SK-N-SH (cell line): ENCODE results near the gene SPATA21. TPM values are rescaled to one million over a fixed set of nuclear protein-coding genes. Genes with fewer than 3 reads are reported as not detected.

ENCODE experiments used
- CTCF ChIA-PET: fragments of 300-600, 350-600 bp; formaldehyde crosslinking; extraction: SDS; loops from one replicate; lab custom pipeline; 2021; lab: Yijun Ruan, JAX
- POLR2A ChIA-PET: fragments of 350-600 bp; sonication (Branson Sonifier 250); formaldehyde crosslinking; extraction: SDS; loops from one replicate; lab custom pipeline; 2020; ENCODE audit warnings: antibody characterized with exemption, inconsistent platforms; lab: Yijun Ruan, JAX
- DNase-seq: peaks from one replicate; pipeline ENCODE4 v3.0.0; 2012
- H2AFZ ChIP-seq: fragments of 200-600 bp; sonication (generic); 2 replicates; pipeline ENCODE4 v1.8.1; 2016; ENCODE audit warnings: antibody characterized with exemption, mild to moderate bottlenecking, low read depth
- H3F3A ChIP-seq: fragments of 200-600 bp; sonication (generic); replicated peaks from 2 replicates; pipeline ENCODE3; 2016; ENCODE audit warnings: antibody characterized with exemption, mild to moderate bottlenecking; ENCODE audit not compliant: insufficient read depth
- H3K27ac ChIP-seq, 2 experiments: fragments of 200-500 bp in 1 of 2; fragments of 200-600 bp in 1 of 2; sonication (Bioruptor generic) in 1 of 2; sonication (generic), shearing (Covaris generic) in 1 of 2; 2 replicates each; pipeline versions ENCODE4 v1.5.1 to v1.6.1; 2014 to 2016; ENCODE audit warnings: low read depth in 2 of 2, inconsistent platforms in 1 of 2, low read length in 1 of 2, mild to moderate bottlenecking in 1 of 2, mixed read lengths in 1 of 2
- H3K27me3 ChIP-seq: fragments of 200-600 bp; sonication (generic), shearing (Covaris generic); 2 replicates; pipeline ENCODE4 v1.6.1; 2016; ENCODE audit warnings: mixed run types; ENCODE audit not compliant: insufficient read depth
- H3K36me3 ChIP-seq, 2 experiments: fragments of 200-500 bp in 1 of 2; fragments of 200-600 bp in 1 of 2; sonication (Bioruptor generic) in 1 of 2; sonication (generic) in 1 of 2; replicated peaks in 1 of 2; 2 replicates each; pipeline versions ENCODE3 to v1.5.1; 2014 to 2016; ENCODE audit warnings: low read length in 1 of 2, mild to moderate bottlenecking in 1 of 2; ENCODE audit not compliant: insufficient read depth in 2 of 2, control insufficient read depth in 1 of 2
- H3K4me1 ChIP-seq, 2 experiments: fragments of 200-500 bp in 1 of 2; fragments of 200-600 bp in 1 of 2; sonication (Bioruptor generic) in 1 of 2; sonication (generic), shearing (Covaris generic) in 1 of 2; 2 replicates each; pipeline versions ENCODE4 v1.5.1 to v1.6.1; 2014 to 2016; ENCODE audit warnings: low read depth in 1 of 2, low read length in 1 of 2, mixed run types in 1 of 2; ENCODE audit not compliant: insufficient read depth in 2 of 2, control insufficient read depth in 1 of 2
- H3K4me2 ChIP-seq: fragments of 200-600 bp; sonication (generic), shearing (Covaris generic); 2 replicates; pipeline ENCODE4 v1.6.1; 2017; ENCODE audit warnings: mixed run types
- H3K4me3 ChIP-seq, 2 experiments: fragments of 200-500 bp in 1 of 2; fragments of 200-600 bp in 1 of 2; sonication (Bioruptor generic) in 1 of 2; sonication (generic), shearing (Covaris generic) in 1 of 2; 2 replicates each; pipeline versions ENCODE4 v1.5.1 to v1.8.1; 2014 to 2016; ENCODE audit warnings: low read depth in 2 of 2, inconsistent platforms in 1 of 2, low read length in 1 of 2, mild to moderate bottlenecking in 1 of 2, mixed read lengths in 1 of 2, moderate library complexity in 1 of 2
- H3K79me2 ChIP-seq: fragments of 200-600 bp; sonication (generic); 2 replicates; pipeline ENCODE4 v1.8.1; 2017; ENCODE audit warnings: mild to moderate bottlenecking; ENCODE audit not compliant: insufficient read depth
- H3K9ac ChIP-seq: fragments of 200-600 bp; sonication (generic); 2 replicates; pipeline ENCODE4 v1.6.1; 2017; ENCODE audit warnings: mixed run types
- H3K9me2 ChIP-seq: fragments of 200-600 bp; sonication (generic); 2 replicates; pipeline ENCODE4 v1.6.1; 2017; ENCODE audit warnings: mixed run types
- H3K9me3 ChIP-seq: fragments of 200-600 bp; sonication (generic); 2 replicates; pipeline ENCODE4 v1.6.1; 2017; ENCODE audit warnings: mixed run types, mild to moderate bottlenecking, moderate library complexity
- H4K20me1 ChIP-seq: fragments of 200-600 bp; sonication (generic); 2 replicates; pipeline ENCODE4 v1.6.1; 2017; ENCODE audit warnings: mild to moderate bottlenecking, mixed run types; ENCODE audit not compliant: insufficient read depth
- EP300 ChIP-seq, 2 experiments: IDR thresholded peaks; 2 replicates each; pipeline versions ENCODE4 v1.4.0 to v1.6.1; 2012; ENCODE audit warnings: borderline replicate concordance in 1 of 2, low read depth in 1 of 2, low read length in 1 of 2
- FOSL2 ChIP-seq: IDR thresholded peaks from 2 replicates; pipeline ENCODE4 v1.4.0; 2012; ENCODE audit warnings: low read depth, mild to moderate bottlenecking, moderate library complexity, borderline replicate concordance
- FOXM1 ChIP-seq: IDR thresholded peaks from 2 replicates; pipeline ENCODE4 v1.4.0; 2012; ENCODE audit warnings: low read depth, mild to moderate bottlenecking
- GATA2 ChIP-seq: sonication (generic); formaldehyde crosslinking; IDR thresholded peaks from 2 replicates; pipeline ENCODE4 v1.5.0; 2020; ENCODE audit warnings: mild to moderate bottlenecking, missing genetic modification reagents
- JUND ChIP-seq: IDR thresholded peaks from 2 replicates; pipeline ENCODE4 v1.4.0; 2012
- PBX3 ChIP-seq: IDR thresholded peaks from 2 replicates; pipeline ENCODE4; 2012
- REST ChIP-seq: IDR thresholded peaks from 2 replicates; pipeline ENCODE4 v1.6.1; 2012; ENCODE audit warnings: mild to moderate bottlenecking, low read depth, low read length, moderate library complexity
- RXRA ChIP-seq: IDR thresholded peaks from 2 replicates; pipeline ENCODE4 v1.4.0; 2012; ENCODE audit warnings: low read depth, mild to moderate bottlenecking, borderline replicate concordance
- TAF1 ChIP-seq: IDR thresholded peaks from 2 replicates; pipeline ENCODE4 v1.6.1; 2012; ENCODE audit warnings: low read depth, mild to moderate bottlenecking, low read length, moderate library complexity, borderline replicate concordance
- TCF12 ChIP-seq: IDR thresholded peaks from 2 replicates; pipeline ENCODE4 v1.4.0; 2012
- TEAD4 ChIP-seq: IDR thresholded peaks from 2 replicates; pipeline ENCODE4 v1.4.0; 2012; ENCODE audit warnings: mild to moderate bottlenecking, borderline replicate concordance; ENCODE audit not compliant: insufficient read depth
- USF1 ChIP-seq: IDR thresholded peaks from 2 replicates; pipeline ENCODE4 v1.4.0; 2012; ENCODE audit warnings: low read depth, borderline replicate concordance
- YY1 ChIP-seq: IDR thresholded peaks from 2 replicates; pipeline ENCODE4 v1.4.0; 2012; ENCODE audit warnings: low read depth, mild to moderate bottlenecking
- WGBS: methylation state at CpG from one replicate; pipeline ENCODE4 v1.1.6; 2017; ENCODE audit warnings: low lambda C conversion rate; 5-methylcytosine and 5-hydroxymethylcytosine counted together
- polyA plus RNA-seq, 3 experiments: library from polyadenylated mRNA; depleted of rRNA; stranded (reverse); fragments of >200 nt; gene quantifications; 2 replicates each; pipeline ENCODE4 v1.2.3, GENCODE V29; 2012
- TF ChIP-seq, protein P1 (sequence below): IDR thresholded peaks from 2 replicates; pipeline ENCODE4 v1.4.0; 2012; ENCODE audit warnings: low read depth

Gene SPATA21
- polyA plus RNA-seq, 1 of the 3 experiments (the other 2 are of a cell fraction), result 0.10 TPM

DNA sequence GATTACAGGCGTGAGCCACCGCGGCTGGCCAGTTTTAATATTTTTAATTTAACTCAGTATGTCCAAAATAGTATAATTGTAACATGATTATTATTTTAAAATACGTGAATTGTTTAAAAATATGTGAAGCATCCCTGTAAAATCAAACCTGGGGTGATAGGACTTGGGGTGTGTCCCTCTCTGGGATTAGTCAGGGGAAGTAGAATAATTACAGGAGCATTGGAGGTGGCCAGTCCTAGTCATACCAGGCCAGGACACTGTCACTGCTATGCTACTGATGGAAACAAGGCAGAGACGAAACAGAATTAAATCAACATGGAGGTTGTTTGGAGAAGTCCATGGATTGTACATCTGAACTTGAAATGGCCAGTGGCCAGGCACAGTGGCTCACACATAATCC lies 53.3 kb downstream of the SPATA21 start:
- Histone ChIP-seq H3K4me2 (no peak overlapping the region), H3K9me2 (no peaks in the 10 kb centered on the region), H4K20me1 (peaks cover 95% of the 10 kb centered on the region)
- peak; percentile 6 for DNase-seq
- TF ChIP-seq REST, result no peak
- no peak for TF ChIP-seq JUND
- TF ChIP-seq, all 33 proteins: peak for 0
- Histone ChIP-seq H2AFZ (no peak overlapping the region), H3K36me3 (peaks cover 0 to 7% of the 10 kb centered on the region in 2 experiments), H3K4me1 (peaks cover 14 to 17% of the 10 kb centered on the region in 2 experiments; a peak in 3 of 4 replicates), H3K9ac (no peak overlapping the region), H3K79me2 (peaks cover 98% of the 10 kb centered on the region), H3F3A (peaks cover 35% of the 10 kb centered on the region), H3K27me3 (no peaks in the 10 kb centered on the region), H3K4me3 (no peak overlapping the region), H3K27ac (peak overlapping the region in 1 of 2 experiments; percentile 76; a peak in 1 of 4 replicates), H3K9me3 (no peaks in the 10 kb centered on the region)
- WGBS, result 91% methylated on average over 5 of the region's 5 CpGs
- ChIA-PET POLR2A (no interaction called here), CTCF (no interaction called here)

- POLR2A ChIA-PET, result interaction anchor here (0.7 kb wide), 1 partner anchor 13 kb away, joined by 4 read pairs; no protein-coding TSS in a partner anchor
- DNase-seq, result no peak
- Histone ChIP-seq H3K4me3 (no peak overlapping the region), H3K4me1 (peaks cover 8 to 19% of the 10 kb centered on the region in 2 experiments; a peak in 3 of 4 replicates), H3K9me2 (no peaks in the 10 kb centered on the region), H3K79me2 (peaks cover 100% of the 10 kb centered on the region), H3K9me3 (no peaks in the 10 kb centered on the region), H3K27me3 (no peaks in the 10 kb centered on the region), H3K36me3 (peaks cover 0 to 3% of the 10 kb centered on the region in 2 experiments), H4K20me1 (peaks cover 95% of the 10 kb centered on the region), H3F3A (peaks cover 23% of the 10 kb centered on the region), H3K27ac (no peak overlapping the region), H2AFZ (no peak overlapping the region), H3K9ac (no peak overlapping the region), H3K4me2 (no peak overlapping the region)
- CTCF ChIA-PET, result no interaction called here
- 99% methylated on average over 4 of the region's 4 CpGs for WGBS
- no peak for TF ChIP-seq TAF1
- no peak for TF ChIP-seq EP300 (IDR thresholded peaks at IDR 0.05; ENCODE audit: borderline replicate concordance in 1 of 2, low read depth in 1 of 2, low read length in 1 of 2)
These were observed 56.4 kb downstream of the SPATA21 start for GRCh38 chr1:16380868-16381267.

GRCh38 chr1:16378443-16378842 lies 58.8 kb downstream of the SPATA21 start:
- no peak overlapping the region for H3K4me2 ChIP-seq
- H3K27ac ChIP-seq, result no peak overlapping the region
- H3K36me3 ChIP-seq, result peaks cover 0 to 9% of the 10 kb centered on the region in 2 experiments
- POLR2A ChIA-PET, result interaction anchor here (1.5 kb wide), 1 partner anchor 8 kb away, joined by 3 read pairs; no protein-coding TSS in a partner anchor
- H3K9me2 ChIP-seq, result no peaks in the 10 kb centered on the region
- H3K4me3 ChIP-seq, result no peak overlapping the region
- WGBS, result 85% methylated on average over 5 of the region's 7 CpGs
- H3K9me3 ChIP-seq, result no peaks in the 10 kb centered on the region
- no peak overlapping the region for H2AFZ ChIP-seq
- peaks cover 100% of the 10 kb centered on the region for H3K79me2 ChIP-seq
- CTCF ChIA-PET, result interaction anchor here (0.9 kb wide), 1 partner anchor 10 kb away, joined by 4 read pairs; no protein-coding TSS in a partner anchor
- H3F3A ChIP-seq, result peaks cover 30% of the 10 kb centered on the region
- H3K9ac ChIP-seq, result no peak overlapping the region
- peaks cover 92% of the 10 kb centered on the region for H4K20me1 ChIP-seq
- no peaks in the 10 kb centered on the region for H3K27me3 ChIP-seq
- no peak for DNase-seq
- peaks cover 10 to 34% of the 10 kb centered on the region in 2 experiments; a peak in 3 of 4 replicates for H3K4me1 ChIP-seq
- TF ChIP-seq TCF12, result no peak
- no peak for TF ChIP-seq FOXM1
- TF ChIP-seq JUND, result no peak
- no peak for TF ChIP-seq RXRA
- TF ChIP-seq TAF1, result no peak
- TF ChIP-seq USF1, result no peak
- TF ChIP-seq GATA2 (CRISPR knock-in tag), result no peak
- no peak for TF ChIP-seq FOSL2
- TF ChIP-seq, protein P1, sequence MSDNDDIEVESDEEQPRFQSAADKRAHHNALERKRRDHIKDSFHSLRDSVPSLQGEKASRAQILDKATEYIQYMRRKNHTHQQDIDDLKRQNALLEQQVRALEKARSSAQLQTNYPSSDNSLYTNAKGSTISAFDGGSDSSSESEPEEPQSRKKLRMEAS, result no peak
- no peak for TF ChIP-seq YY1
- TF ChIP-seq TEAD4, result no peak
- no peak for TF ChIP-seq PBX3
